A673 (cell line): Measurements from ENCODE around the gene CDK14. TPM values are rescaled to one million over a fixed set of nuclear protein-coding genes. Genes with fewer than 3 reads are reported as not detected.

ENCODE experiments used
- BruUV-seq: library from RNA; stranded (reverse); fragments of 400-500 nt; replicated peaks from 2 replicates; lab custom pipeline; 2021; lab: Mats Ljungman, UMichigan
- CTCF ChIA-PET: fragments of 300-600 bp; sonication (Branson Sonifier 250); formaldehyde crosslinking; loops from one replicate; lab custom pipeline; 2022; ENCODE audit warnings: antibody characterized with exemption; lab: Charles Lee
- POLR2A ChIA-PET: fragments of 300-600 bp; sonication (Branson Sonifier 250); formaldehyde crosslinking; loops from one replicate; lab custom pipeline; 2022; ENCODE audit warnings: antibody characterized with exemption; ENCODE audit not compliant: low non-redundant PET; lab: Charles Lee
- DNase-seq: peaks from one replicate; pipeline ENCODE4 v3.0.0-alpha.2; 2015; ENCODE audit warnings: low spot score
- H3K27ac ChIP-seq: fragments of 200-600 bp; sonication (generic); 2 replicates; pipeline ENCODE4 v1.5.1; 2016; ENCODE audit warnings: mixed run types, low read depth, mild to moderate bottlenecking, mixed read lengths, antibody characterized with exemption, low read length; ENCODE audit not compliant: poor library complexity, severe bottlenecking
- H3K27me3 ChIP-seq: fragments of 200-600 bp; sonication (generic); replicated peaks from 2 replicates; pipeline ENCODE4 v1.6.1; 2017; ENCODE audit warnings: mixed run types, low read depth, mild to moderate bottlenecking, mixed read lengths, antibody characterized with exemption, low read length; ENCODE audit not compliant: insufficient read depth, poor library complexity
- H3K36me3 ChIP-seq: fragments of 200-600 bp; sonication (generic); 2 replicates; pipeline ENCODE4 v1.6.1; 2016; ENCODE audit warnings: mixed run types, mild to moderate bottlenecking, mixed read lengths, antibody characterized with exemption, low read length; ENCODE audit not compliant: insufficient read depth, poor library complexity, severe bottlenecking
- H3K4me1 ChIP-seq: fragments of 200-600 bp; sonication (generic); 2 replicates; pipeline ENCODE4 v1.6.1; 2017; ENCODE audit warnings: mixed run types, mild to moderate bottlenecking, mixed read lengths, antibody characterized with exemption, low read length; ENCODE audit not compliant: insufficient read depth, poor library complexity, severe bottlenecking
- H3K4me3 ChIP-seq: fragments of 200-600 bp; sonication (generic); 2 replicates; pipeline ENCODE4 v1.5.1; 2016; ENCODE audit warnings: low read depth, mixed run types, mild to moderate bottlenecking, mixed read lengths, low read length; ENCODE audit not compliant: poor library complexity, severe bottlenecking
- H3K9me3 ChIP-seq: fragments of 200-600 bp; sonication (generic); 2 replicates; pipeline ENCODE4 v1.6.1; 2016; ENCODE audit warnings: mixed run types, low read depth, mild to moderate bottlenecking, mixed read lengths, antibody characterized with exemption, low read length; ENCODE audit not compliant: poor library complexity, severe bottlenecking
- CTCF ChIP-seq: fragments of 300-800, 200-600 bp; sonication (generic); conservative IDR thresholded peaks from 2 replicates; pipeline ENCODE4 v1.5.1; 2017; ENCODE audit warnings: low read depth, mild to moderate bottlenecking, antibody characterized with exemption, low read length, moderate library complexity, mixed read lengths
- EZH2 ChIP-seq: fragments of 200-600 bp; sonication (generic); IDR thresholded peaks from 2 replicates; pipeline ENCODE4 v1.6.1; 2017; ENCODE audit warnings: borderline replicate concordance, low read depth, mild to moderate bottlenecking, mixed read lengths, antibody characterized with exemption, low read length; ENCODE audit not compliant: poor library complexity, severe bottlenecking
- intact Hi-C: fragments of 100-400 bp; cut with micrococcal nuclease; formaldehyde crosslinking; loops from one replicate; pipeline ENCODE4 v1.10.0; 2022; ENCODE audit not compliant: unreplicated experiment
- total RNA-seq: library from RNA; stranded (reverse); gene quantifications from 2 replicates; pipeline ENCODE4 v1.2.3, GENCODE V29; 2021

The CDK14 gene
- total RNA-seq, 1 experiment from 2014 or later = 128 TPM

- Histone ChIP-seq H3K36me3 (peaks cover 4% of the 10 kb centered on the region), H3K4me3 (no peak overlapping the region), H3K4me1 (peaks cover 14% of the 10 kb centered on the region), H3K9me3 (no peaks in the 10 kb centered on the region), H3K27ac (no peak overlapping the region), H3K27me3 (no peaks in the 10 kb centered on the region)
- ChIA-PET CTCF (no interaction called here), POLR2A (no interaction called here)
- TF ChIP-seq EZH2 (no peak), CTCF (no peak)
- intact Hi-C loops = no loop called here
- DNase-seq = no peak
- no TSS peak for BruUV-seq
Measured at GRCh38 chr7:90988516-90988915, 392.4 kb downstream of the CDK14 start.

GRCh38 chr7:90988996-90989765 is 393.1 kb downstream of the CDK14 start:
- Histone ChIP-seq H3K9me3 (no peaks in the 10 kb centered on the region), H3K36me3 (peaks cover 4% of the 10 kb centered on the region), H3K27me3 (no peaks in the 10 kb centered on the region), H3K27ac (no peak overlapping the region), H3K4me1 (peaks cover 14% of the 10 kb centered on the region), H3K4me3 (no peak overlapping the region)
- BruUV-seq = no TSS peak
- DNase-seq = no peak
- ChIA-PET CTCF (no interaction called here), POLR2A (no interaction called here)
- intact Hi-C loops = no loop called here
- no peak for TF ChIP-seq EZH2
- no peak for TF ChIP-seq CTCF

GRCh38 chr7:90994121-90994520 is 398.0 kb downstream of the CDK14 start:
- Histone ChIP-seq H3K27me3 (no peaks in the 10 kb centered on the region), H3K4me1 (no peaks in the 10 kb centered on the region), H3K36me3 (no peaks in the 10 kb centered on the region), H3K27ac (no peak overlapping the region), H3K4me3 (no peak overlapping the region), H3K9me3 (no peaks in the 10 kb centered on the region)
- intact Hi-C loops = no loop called here
- no peak for DNase-seq
- ChIA-PET CTCF (no interaction called here), POLR2A (no interaction called here)
- no TSS peak for BruUV-seq
- TF ChIP-seq EZH2 = no peak
- no peak for TF ChIP-seq CTCF
